Measurements from ENCODE around the gene EHD1.

Gene EHD1

DNA sequence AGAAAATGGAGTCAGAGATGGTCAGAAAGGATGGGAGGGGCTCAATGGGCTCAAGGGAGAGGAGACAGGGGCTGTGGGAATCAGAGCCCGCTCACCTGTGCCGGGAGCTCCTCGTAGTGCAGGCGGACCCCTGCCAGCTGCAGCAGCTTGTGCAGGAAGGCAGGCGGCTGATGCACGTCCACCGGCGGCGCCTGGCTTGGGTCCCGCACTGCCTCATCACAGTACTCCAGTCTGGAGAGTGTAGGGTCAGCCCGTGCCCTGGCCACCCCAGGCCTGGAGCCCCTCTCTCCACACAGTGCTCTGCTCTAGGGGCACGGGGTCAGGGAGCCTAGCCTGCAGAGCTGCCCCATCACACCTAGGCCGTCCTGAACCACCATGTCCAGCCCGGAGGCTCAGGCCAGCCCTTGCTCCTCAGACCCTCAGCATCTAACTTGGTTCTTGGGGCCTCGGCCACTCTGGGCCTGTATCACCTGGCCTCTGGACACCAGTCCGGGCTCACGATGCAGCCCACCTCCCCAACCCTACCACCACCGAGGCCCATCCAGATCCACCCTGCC, 34.8 kb upstream of the EHD1 start:
- H3K36me3 ChIP-seq (ENCODE audit: control insufficient read depth, low read length), result peaks cover 45% of the 10 kb centered on the region
- H3F3A ChIP-seq (ENCODE audit: control insufficient read depth, insufficient read depth), result peaks cover 3% of the 10 kb centered on the region
- H3K9me3 ChIP-seq (ENCODE audit: control insufficient read depth, insufficient read depth, low read length), result no peaks in the 10 kb centered on the region
- H3K79me2 ChIP-seq (ENCODE audit: control insufficient read depth, low read length), result peaks cover 21% of the 10 kb centered on the region
- no peaks in the 10 kb centered on the region for H3K27me3 ChIP-seq (ENCODE audit: control insufficient read depth, low read length)
- no peaks in the 10 kb centered on the region for H4K20me1 ChIP-seq (ENCODE audit: control insufficient read depth, insufficient read depth, low read depth, low read length)
- no peak overlapping the region for H3K27ac ChIP-seq (ENCODE audit: low read depth, low read length)
- H3K4me3 ChIP-seq (ENCODE audit: low read length), result no peak overlapping the region
- TF ChIP-seq, protein P1, sequence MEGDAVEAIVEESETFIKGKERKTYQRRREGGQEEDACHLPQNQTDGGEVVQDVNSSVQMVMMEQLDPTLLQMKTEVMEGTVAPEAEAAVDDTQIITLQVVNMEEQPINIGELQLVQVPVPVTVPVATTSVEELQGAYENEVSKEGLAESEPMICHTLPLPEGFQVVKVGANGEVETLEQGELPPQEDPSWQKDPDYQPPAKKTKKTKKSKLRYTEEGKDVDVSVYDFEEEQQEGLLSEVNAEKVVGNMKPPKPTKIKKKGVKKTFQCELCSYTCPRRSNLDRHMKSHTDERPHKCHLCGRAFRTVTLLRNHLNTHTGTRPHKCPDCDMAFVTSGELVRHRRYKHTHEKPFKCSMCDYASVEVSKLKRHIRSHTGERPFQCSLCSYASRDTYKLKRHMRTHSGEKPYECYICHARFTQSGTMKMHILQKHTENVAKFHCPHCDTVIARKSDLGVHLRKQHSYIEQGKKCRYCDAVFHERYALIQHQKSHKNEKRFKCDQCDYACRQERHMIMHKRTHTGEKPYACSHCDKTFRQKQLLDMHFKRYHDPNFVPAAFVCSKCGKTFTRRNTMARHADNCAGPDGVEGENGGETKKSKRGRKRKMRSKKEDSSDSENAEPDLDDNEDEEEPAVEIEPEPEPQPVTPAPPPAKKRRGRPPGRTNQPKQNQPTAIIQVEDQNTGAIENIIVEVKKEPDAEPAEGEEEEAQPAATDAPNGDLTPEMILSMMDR (IDR thresholded peaks at IDR 0.05; ENCODE audit: low read depth, low read length, poor library complexity, severe bottlenecking), result no peak
- no peak for TF ChIP-seq EZH2phosphoT487 (IDR thresholded peaks at IDR 0.05; ENCODE audit: borderline replicate concordance, low read length)
- H3K4me1 ChIP-seq (ENCODE audit: control insufficient read depth, low read length), result peaks cover 19% of the 10 kb centered on the region
- H3K4me2 ChIP-seq (ENCODE audit: low read length), result no peak overlapping the region
- no peaks in the 10 kb centered on the region for H3K9me2 ChIP-seq (replicated peaks; ENCODE audit: control insufficient read depth, low read length)

DNA sequence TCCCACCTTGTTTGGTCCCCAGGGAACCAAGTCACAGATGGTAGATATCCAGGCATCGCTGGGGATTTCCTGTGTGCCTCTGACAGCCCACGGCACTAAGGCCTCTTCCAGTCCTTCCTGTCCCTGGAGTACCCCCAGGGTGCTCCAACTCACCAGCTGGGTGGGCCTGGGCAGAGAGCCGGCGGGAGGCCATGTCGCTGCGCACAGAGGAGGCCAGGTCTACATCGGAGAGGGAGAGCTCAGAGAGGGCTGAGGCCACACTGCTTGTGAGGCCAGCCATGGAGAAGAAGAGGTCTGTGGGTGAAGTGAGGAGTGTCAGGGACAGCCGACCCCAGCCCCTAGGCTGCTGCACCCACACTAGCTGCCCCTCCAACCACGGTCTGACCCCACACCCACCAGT, 33.3 kb upstream of the EHD1 start:
- no peak for TF ChIP-seq EZH2phosphoT487 (IDR thresholded peaks at IDR 0.05; ENCODE audit: borderline replicate concordance, low read length)
- TF ChIP-seq, protein P1 (IDR thresholded peaks at IDR 0.05; ENCODE audit: low read depth, low read length, poor library complexity, severe bottlenecking), result no peak
- peaks cover 18% of the 10 kb centered on the region for H3K79me2 ChIP-seq (ENCODE audit: control insufficient read depth, low read length)
- H3F3A ChIP-seq (ENCODE audit: control insufficient read depth, insufficient read depth), result no peaks in the 10 kb centered on the region
- H3K4me3 ChIP-seq (ENCODE audit: low read length), result no peak overlapping the region
- peaks cover 54% of the 10 kb centered on the region for H3K36me3 ChIP-seq (ENCODE audit: control insufficient read depth, low read length)
- H3K4me1 ChIP-seq (ENCODE audit: control insufficient read depth, low read length), result peaks cover 11% of the 10 kb centered on the region
- H4K20me1 ChIP-seq (ENCODE audit: control insufficient read depth, insufficient read depth, low read depth, low read length), result no peaks in the 10 kb centered on the region
- H3K9me3 ChIP-seq (ENCODE audit: control insufficient read depth, insufficient read depth, low read length), result no peaks in the 10 kb centered on the region
- H3K4me2 ChIP-seq (ENCODE audit: low read length), result no peak overlapping the region
- no peaks in the 10 kb centered on the region for H3K27me3 ChIP-seq (ENCODE audit: control insufficient read depth, low read length)
- H3K9me2 ChIP-seq (replicated peaks; ENCODE audit: control insufficient read depth, low read length), result no peaks in the 10 kb centered on the region
- no peak overlapping the region for H3K27ac ChIP-seq (ENCODE audit: low read depth, low read length)

GRCh38 chr11:64911142-64911541, 32.7 kb upstream of the EHD1 start:
- Histone ChIP-seq H3K9me3 (ENCODE audit: control insufficient read depth, insufficient read depth, low read length) (no peaks in the 10 kb centered on the region), H3F3A (ENCODE audit: control insufficient read depth, insufficient read depth) (no peaks in the 10 kb centered on the region), H3K27me3 (ENCODE audit: control insufficient read depth, low read length) (no peaks in the 10 kb centered on the region), H3K4me3 (ENCODE audit: low read length) (no peak overlapping the region), H3K9me2 (replicated peaks; ENCODE audit: control insufficient read depth, low read length) (no peaks in the 10 kb centered on the region), H3K79me2 (ENCODE audit: control insufficient read depth, low read length) (peaks cover 13% of the 10 kb centered on the region), H3K4me1 (ENCODE audit: control insufficient read depth, low read length) (peaks cover 10% of the 10 kb centered on the region), H3K4me2 (ENCODE audit: low read length) (no peak overlapping the region), H3K36me3 (ENCODE audit: control insufficient read depth, low read length) (peaks cover 60% of the 10 kb centered on the region), H3K27ac (ENCODE audit: low read depth, low read length) (no peak overlapping the region), H4K20me1 (ENCODE audit: control insufficient read depth, insufficient read depth, low read depth, low read length) (no peaks in the 10 kb centered on the region)
- no peak for TF ChIP-seq EZH2phosphoT487 (IDR thresholded peaks at IDR 0.05; ENCODE audit: borderline replicate concordance, low read length)
- TF ChIP-seq, protein P1 (IDR thresholded peaks at IDR 0.05; ENCODE audit: low read depth, low read length, poor library complexity, severe bottlenecking), result no peak
